HepG2 (cell line): ENCODE data around the gene RNU6-1.

Experiments used
- CAMTA2 ChIP-seq: sonication (generic); formaldehyde crosslinking; IDR thresholded peaks from 2 replicates; pipeline ENCODE4 v1.4.0; 2020; ENCODE audit warnings: mild to moderate bottlenecking, missing genetic modification reagents, borderline replicate concordance
- ESRRA ChIP-seq: sonication (generic); formaldehyde crosslinking; IDR thresholded peaks from 2 replicates; pipeline ENCODE4 v1.5.1; 2020; ENCODE audit warnings: mild to moderate bottlenecking, low read depth, missing genetic modification reagents
- EZH2 ChIP-seq: conservative IDR thresholded peaks from 2 replicates; pipeline ENCODE4 v1.6.1; 2012; ENCODE audit warnings: mild to moderate bottlenecking, low read depth, low read length, moderate library complexity
- LBX2 ChIP-seq: sonication (generic); formaldehyde crosslinking; IDR thresholded peaks from 2 replicates; pipeline ENCODE4 v1.5.0; 2020; ENCODE audit warnings: missing genetic modification reagents, mild to moderate bottlenecking, borderline replicate concordance
- NAIF1 ChIP-seq: sonication (generic); formaldehyde crosslinking; IDR thresholded peaks from 2 replicates; pipeline ENCODE4 v1.5.0; 2020; ENCODE audit warnings: mild to moderate bottlenecking, missing genetic modification reagents, borderline replicate concordance
- SMC3 ChIP-seq: IDR thresholded peaks from 2 replicates; pipeline ENCODE4 v1.6.1; 2011; ENCODE audit warnings: low read length, improper control_type of control experiment
- TGIF2 ChIP-seq: IDR thresholded peaks from 2 replicates; pipeline ENCODE4 v1.6.1; 2016; ENCODE audit warnings: control low read depth, missing compliant biosample characterization
- ZNF253 ChIP-seq: sonication (generic); formaldehyde crosslinking; IDR thresholded peaks from 2 replicates; pipeline ENCODE4 v1.8.0; 2022; ENCODE audit warnings: mild to moderate bottlenecking, missing genetic modification reagents, borderline replicate concordance
- ZNF710 ChIP-seq: sonication (generic); formaldehyde crosslinking; IDR thresholded peaks from 2 replicates; pipeline ENCODE4 v1.5.0; 2020; ENCODE audit warnings: mild to moderate bottlenecking, missing genetic modification reagents, borderline replicate concordance
- TF ChIP-seq, protein P1 (sequence below): sonication (generic); formaldehyde crosslinking; IDR thresholded peaks from 2 replicates; pipeline ENCODE4 v1.5.1; 2020; ENCODE audit warnings: mild to moderate bottlenecking, missing genetic modification reagents, moderate library complexity

DNA sequence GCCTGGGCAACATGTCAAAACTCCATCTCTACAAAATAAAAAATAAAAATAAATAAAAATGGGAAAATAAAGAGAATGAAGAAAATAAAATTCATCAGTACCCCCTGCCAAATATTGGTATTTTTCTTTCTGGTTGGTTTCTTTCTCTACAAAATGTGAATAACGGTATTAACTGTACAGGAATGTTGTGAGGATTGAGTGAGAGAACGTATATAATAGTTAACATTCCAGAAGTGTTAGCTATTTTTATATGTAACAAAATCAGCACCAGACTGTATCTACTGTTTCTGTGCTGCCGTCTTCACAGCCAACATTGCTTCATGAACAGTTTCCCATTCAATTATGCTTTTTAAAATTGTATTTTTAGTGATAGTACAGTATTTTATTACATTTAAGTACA, 25.5 kb upstream of the RNU6-1 start:
- TF ChIP-seq ZNF710 (CRISPR knock-in tag) (no peak), NAIF1 (CRISPR knock-in tag) (no peak), LBX2 (CRISPR knock-in tag) (no peak), TGIF2 (CRISPR knock-in tag) (no peak), ZNF253 (no peak), SMC3 (no peak), ESRRA (no peak), EZH2 (no peak), CAMTA2 (CRISPR knock-in tag) (no peak)
- TF ChIP-seq, protein P1, sequence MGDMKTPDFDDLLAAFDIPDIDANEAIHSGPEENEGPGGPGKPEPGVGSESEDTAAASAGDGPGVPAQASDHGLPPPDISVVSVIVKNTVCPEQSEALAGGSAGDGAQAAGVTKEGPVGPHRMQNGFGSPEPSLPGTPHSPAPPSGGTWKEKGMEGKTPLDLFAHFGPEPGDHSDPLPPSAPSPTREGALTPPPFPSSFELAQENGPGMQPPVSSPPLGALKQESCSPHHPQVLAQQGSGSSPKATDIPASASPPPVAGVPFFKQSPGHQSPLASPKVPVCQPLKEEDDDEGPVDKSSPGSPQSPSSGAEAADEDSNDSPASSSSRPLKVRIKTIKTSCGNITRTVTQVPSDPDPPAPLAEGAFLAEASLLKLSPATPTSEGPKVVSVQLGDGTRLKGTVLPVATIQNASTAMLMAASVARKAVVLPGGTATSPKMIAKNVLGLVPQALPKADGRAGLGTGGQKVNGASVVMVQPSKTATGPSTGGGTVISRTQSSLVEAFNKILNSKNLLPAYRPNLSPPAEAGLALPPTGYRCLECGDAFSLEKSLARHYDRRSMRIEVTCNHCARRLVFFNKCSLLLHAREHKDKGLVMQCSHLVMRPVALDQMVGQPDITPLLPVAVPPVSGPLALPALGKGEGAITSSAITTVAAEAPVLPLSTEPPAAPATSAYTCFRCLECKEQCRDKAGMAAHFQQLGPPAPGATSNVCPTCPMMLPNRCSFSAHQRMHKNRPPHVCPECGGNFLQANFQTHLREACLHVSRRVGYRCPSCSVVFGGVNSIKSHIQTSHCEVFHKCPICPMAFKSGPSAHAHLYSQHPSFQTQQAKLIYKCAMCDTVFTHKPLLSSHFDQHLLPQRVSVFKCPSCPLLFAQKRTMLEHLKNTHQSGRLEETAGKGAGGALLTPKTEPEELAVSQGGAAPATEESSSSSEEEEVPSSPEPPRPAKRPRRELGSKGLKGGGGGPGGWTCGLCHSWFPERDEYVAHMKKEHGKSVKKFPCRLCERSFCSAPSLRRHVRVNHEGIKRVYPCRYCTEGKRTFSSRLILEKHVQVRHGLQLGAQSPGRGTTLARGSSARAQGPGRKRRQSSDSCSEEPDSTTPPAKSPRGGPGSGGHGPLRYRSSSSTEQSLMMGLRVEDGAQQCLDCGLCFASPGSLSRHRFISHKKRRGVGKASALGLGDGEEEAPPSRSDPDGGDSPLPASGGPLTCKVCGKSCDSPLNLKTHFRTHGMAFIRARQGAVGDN, result no peak
